ENCODE results near the gene ENOSF1. TPM values are rescaled to one million over a fixed set of nuclear protein-coding genes. Genes with fewer than 3 reads are reported as not detected.

ENOSF1 gene
- total and polyA plus RNA-seq, 2 of the 13 experiments (the other 11 are each of a cell fraction or from before 2014, with no cell fraction given) = 37.6 to 40.1 TPM

GRCh38 chr18:712401-713134 is at the start of gene ENOSF1 (continued):
- TF ChIP-seq ARID4A (CRISPR knock-in tag; IDR thresholded peaks at IDR 0.05; ENCODE audit: borderline replicate concordance) (peak; percentile 70; the same call in 1 of the 2 replicates), ZNF629 (CRISPR knock-in tag; conservative IDR thresholded peaks at IDR 0.05) (no peak), GTF3A (CRISPR knock-in tag; conservative IDR thresholded peaks at IDR 0.05) (no peak), BORCS8-MEF2B (CRISPR knock-in tag; IDR thresholded peaks at IDR 0.05) (peak; percentile 66; the same call in 1 of the 2 replicates), MLX (CRISPR knock-in tag; IDR thresholded peaks at IDR 0.05) (no peak), HOXA7 (CRISPR knock-in tag; IDR thresholded peaks at IDR 0.05) (no peak), ZNF503 (CRISPR knock-in tag; IDR thresholded peaks at IDR 0.05) (no peak), ZNF292 (CRISPR knock-in tag; IDR thresholded peaks at IDR 0.05; ENCODE audit: borderline replicate concordance, low read depth) (no peak), JUN (CRISPR knock-in tag; IDR thresholded peaks at IDR 0.05) (0 out of 2 replicates have a peak, but pooled peaks have one; percentile 47), ZNF530 (CRISPR knock-in tag; IDR thresholded peaks at IDR 0.05; ENCODE audit: low read depth) (no peak), LBX2 (CRISPR knock-in tag; IDR thresholded peaks at IDR 0.05; ENCODE audit: borderline replicate concordance) (peak; percentile 90; the same call in 1 of the 2 replicates), ETV6 (CRISPR knock-in tag; conservative IDR thresholded peaks at IDR 0.05) (no peak; the same call in 1 of the 2 replicates), TFDP2 (CRISPR knock-in tag; IDR thresholded peaks at IDR 0.05) (peak; percentile 85), ZNF800 (CRISPR knock-in tag; IDR thresholded peaks at IDR 0.05) (peak; percentile 90), KDM4B (CRISPR knock-in tag; IDR thresholded peaks at IDR 0.05) (no peak; the same call in 1 of the 2 replicates), ATF4 (CRISPR knock-in tag; IDR thresholded peaks at IDR 0.05) (no peak)

All from HepG2 (cell line).